GM19395 (cell line): ENCODE measurements around the gene CNIH2.
"Not testable (repeated sequence)": the region's sequence is repeated elsewhere in the genome, so short reads cannot be mapped to it uniquely, and the experiment has no call there.

Experiments
- ATAC-seq: cut with Tn5 transposase; IDR thresholded peaks from one replicate; pipeline ENCODE4 v1.9.1; 2021; ENCODE audit warnings: mild to moderate bottlenecking, moderate library complexity; ENCODE audit not compliant: unreplicated experiment

Gene CNIH2

GRCh38 chr11:66313321-66314185 lies 35.6 kb downstream of the CNIH2 start:
- no peak for ATAC-seq

- no peak for ATAC-seq
Observed at GRCh38 chr11:66314186-66314501, 36.2 kb downstream of the CNIH2 start.

- no peak for ATAC-seq
Observed at GRCh38 chr11:66314561-66315497, 36.9 kb downstream of the CNIH2 start.

- no peak for ATAC-seq
Observed at GRCh38 chr11:66315498-66315885, 37.5 kb downstream of the CNIH2 start.

- no peak for ATAC-seq
Observed at GRCh38 chr11:66315921-66316811, 38.2 kb downstream of the CNIH2 start.

GRCh38 chr11:66316849-66317251 lies 38.9 kb downstream of the CNIH2 start, which contains the start of gene CD248:
CD248 (minus strand) TSS chr11:66317044; CDS start chr11:66317027, 17 bp downstream.
- no peak for ATAC-seq

- no peak for ATAC-seq
Observed at GRCh38 chr11:66317322-66317722, 39.3 kb downstream of the CNIH2 start.

GRCh38 chr11:66317723-66318599 lies 40.0 kb downstream of the CNIH2 start:
- ATAC-seq = no peak

GRCh38 chr11:66318600-66318970 lies 40.6 kb downstream of the CNIH2 start:
- ATAC-seq = no peak

- not testable (repeated sequence) for ATAC-seq
Observed at GRCh38 chr11:66320289-66320688, 42.3 kb downstream of the CNIH2 start.

GRCh38 chr11:66320748-66321147 lies 42.8 kb downstream of the CNIH2 start:
- not testable (repeated sequence) for ATAC-seq

GRCh38 chr11:66321606-66322005 lies 43.6 kb downstream of the CNIH2 start:
- ATAC-seq = no peak

GRCh38 chr11:66322732-66323427 lies 44.9 kb downstream of the CNIH2 start:
- no peak for ATAC-seq

- no peak for ATAC-seq
Observed at GRCh38 chr11:66323684-66324083, 45.7 kb downstream of the CNIH2 start.

GRCh38 chr11:66324664-66325063 lies 46.7 kb downstream of the CNIH2 start:
- ATAC-seq = no peak

GRCh38 chr11:66325263-66325671 lies 47.3 kb downstream of the CNIH2 start:
- no peak for ATAC-seq

GRCh38 chr11:66326261-66327111 lies 48.5 kb downstream of the CNIH2 start:
- no peak for ATAC-seq
